Measurements from ENCODE around the gene MGAT5. TPM values are rescaled to one million over a fixed set of nuclear protein-coding genes. Genes with fewer than 3 reads are reported as not detected.

MGAT5 gene
- total RNA-seq, 1 experiment from 2014 or later: 34.0 TPM

- ATAC-seq: no peak
- no TSS peak for BruUV-seq (replicated peaks)
- Histone ChIP-seq H3K4me2 (ENCODE audit: low read length) (no peak overlapping the region), H3K36me3 (ENCODE audit: control insufficient read depth in 1 of 2, insufficient read depth in 2 of 2, low read length in 2 of 2) (no peaks in the 10 kb centered on the region), H3K27ac (ENCODE audit: low read depth, low read length) (no peak overlapping the region), H3K4me3 (replicated peaks in 1 of 2; ENCODE audit: low read depth in 1 of 2, low read length in 2 of 2) (no peak overlapping the region), H3K9me2 (ENCODE audit: insufficient read depth) (no peaks in the 10 kb centered on the region), H3K9ac (ENCODE audit: low read length) (no peak overlapping the region), H3K4me1 (ENCODE audit: control insufficient read depth in 1 of 2, insufficient read depth in 2 of 2, low read length in 2 of 2) (no peaks in the 10 kb centered on the region), H2AFZ (ENCODE audit: low read depth, low read length, poor library complexity, severe bottlenecking) (no peak overlapping the region), H3K27me3 (ENCODE audit: insufficient read depth, low read length) (no peaks in the 10 kb centered on the region), H4K20me1 (ENCODE audit: insufficient read depth) (no peaks in the 10 kb centered on the region; the same call in 1 of the 2 replicates), H3K79me2 (ENCODE audit: insufficient read depth, low read length) (no peaks in the 10 kb centered on the region), H3K9me3 (ENCODE audit: control insufficient read depth in 1 of 2, insufficient read depth in 1 of 2, low read depth in 1 of 2, low read length in 2 of 2) (no peaks in the 10 kb centered on the region)
- ChIA-PET CTCF (no interaction called here), RAD21 (ENCODE audit: low non-redundant PET in 1 of 2, low total read pairs in 2 of 2, uncharacterized antibody in 2 of 2, unreplicated experiment in 2 of 2) (no interaction called here), POLR2A (no interaction called here)
- intact Hi-C loops (cut with micrococcal nuclease): no loop called here
- DNase-seq (ENCODE audit: low read depth, low spot score): no peak
- TF ChIP-seq EZH2phosphoT487 (IDR thresholded peaks at IDR 0.05; ENCODE audit: borderline replicate concordance): no peak
- TF ChIP-seq CBX3 (IDR thresholded peaks at IDR 0.05; ENCODE audit: low read depth): no peak
- TF ChIP-seq EZH2 (IDR thresholded peaks at IDR 0.05): no peak
- no peak for TF ChIP-seq TCF7L2 (IDR thresholded peaks at IDR 0.05; ENCODE audit: borderline replicate concordance, extremely low read depth, insufficient read depth, insufficient read length)
- TF ChIP-seq CTCF (IDR thresholded peaks at IDR 0.05 in 2 of 3, conservative IDR thresholded peaks at IDR 0.05 in 1 of 3; ENCODE audit: borderline replicate concordance in 1 of 3, insufficient read depth in 1 of 3, low read depth in 2 of 3, low read length in 2 of 3): no peak
- no peak for TF ChIP-seq MAX (IDR thresholded peaks at IDR 0.05)
- TF ChIP-seq ELF1 (IDR thresholded peaks at IDR 0.05; ENCODE audit: borderline replicate concordance, low read depth): no peak
- no peak for TF ChIP-seq POLR2A (IDR thresholded peaks at IDR 0.05; ENCODE audit: borderline replicate concordance, extremely low read depth, insufficient read depth, insufficient read length)
- no peak for TF ChIP-seq EGR1 (IDR thresholded peaks at IDR 0.05; ENCODE audit: low read depth)
- TF ChIP-seq ZBTB33 (IDR thresholded peaks at IDR 0.05; ENCODE audit: extremely low read depth, insufficient replicate concordance, low read length): no peak
- no peak for TF ChIP-seq FOSL1 (IDR thresholded peaks at IDR 0.05; ENCODE audit: low read depth)
Observed at GRCh38 chr2:134301928-134302260, 48.0 kb downstream of the MGAT5 start.

Measured in HCT116 (cell line).